GM23248 (cell line): Measurements from ENCODE around the gene ZIC5. TPM values are rescaled to one million over a fixed set of nuclear protein-coding genes. Genes with fewer than 3 reads are reported as not detected.

Source experiments
- DNase-seq: peaks from one replicate; pipeline ENCODE4 v3.0.0-alpha.2; 2015
- H2AFZ ChIP-seq: fragments of 200-600 bp; sonication (generic); 2 replicates; pipeline ENCODE4 v1.6.1; 2016; ENCODE audit warnings: antibody characterized with exemption
- H3F3A ChIP-seq: fragments of 200-600 bp; sonication (generic); 2 replicates; pipeline ENCODE4 v1.6.1; 2016; ENCODE audit warnings: mild to moderate bottlenecking, antibody characterized with exemption, mixed run types; ENCODE audit not compliant: insufficient read depth
- H3K27ac ChIP-seq: fragments of 200-600 bp; sonication (generic); 2 replicates; pipeline ENCODE4 v1.5.1; 2016; ENCODE audit warnings: mild to moderate bottlenecking
- H3K27me3 ChIP-seq: fragments of 200-600 bp; sonication (generic); replicated peaks from 2 replicates; pipeline ENCODE4 v1.6.1; 2016; ENCODE audit warnings: mild to moderate bottlenecking; ENCODE audit not compliant: insufficient read depth
- H3K36me3 ChIP-seq: fragments of 200-600 bp; sonication (generic); 2 replicates; pipeline ENCODE4 v1.6.1; 2016; ENCODE audit warnings: low read depth, mild to moderate bottlenecking
- H3K4me1 ChIP-seq: fragments of 200-600 bp; sonication (generic); 2 replicates; pipeline ENCODE4 v1.6.1; 2016; ENCODE audit warnings: mild to moderate bottlenecking; ENCODE audit not compliant: insufficient read depth
- H3K4me2 ChIP-seq: fragments of 200-600 bp; sonication (generic); one replicate; pipeline ENCODE4 v1.6.1; 2016; ENCODE audit warnings: mild to moderate bottlenecking; ENCODE audit not compliant: unreplicated experiment
- H3K4me3 ChIP-seq: fragments of 200-600 bp; sonication (generic); 2 replicates; pipeline ENCODE4 v1.5.1; 2016; ENCODE audit warnings: mild to moderate bottlenecking
- H3K79me2 ChIP-seq: fragments of 200-600 bp; sonication (generic); 2 replicates; pipeline ENCODE4 v1.6.1; 2016; ENCODE audit warnings: mild to moderate bottlenecking; ENCODE audit not compliant: insufficient read depth
- H3K9ac ChIP-seq: fragments of 200-600 bp; sonication (generic); 2 replicates; pipeline ENCODE4 v1.6.1; 2016; ENCODE audit warnings: mild to moderate bottlenecking
- H3K9me2 ChIP-seq: fragments of 200-600 bp; sonication (generic); 2 replicates; pipeline ENCODE4 v1.6.1; 2016; ENCODE audit warnings: mixed run types, mild to moderate bottlenecking, moderate library complexity; ENCODE audit not compliant: insufficient read depth
- H3K9me3 ChIP-seq: fragments of 200-600 bp; sonication (generic); one replicate; pipeline ENCODE4 v1.6.1; 2017; ENCODE audit warnings: low read depth
- H4K20me1 ChIP-seq: fragments of 200-600 bp; sonication (generic); 2 replicates; pipeline ENCODE4 v1.6.0; 2016; ENCODE audit not compliant: insufficient read depth
- EZH2 ChIP-seq: fragments of 200-600 bp; sonication (generic); IDR thresholded peaks from 2 replicates; pipeline ENCODE4 v1.6.1; 2018; ENCODE audit warnings: antibody characterized with exemption, mild to moderate bottlenecking; ENCODE audit not compliant: insufficient read depth, poor library complexity, severe bottlenecking
- EZH2phosphoT487 ChIP-seq: fragments of 200-600 bp; sonication (generic); IDR thresholded peaks from 2 replicates; pipeline ENCODE4 v1.6.1; 2018; ENCODE audit warnings: antibody characterized with exemption, moderate library complexity, mild to moderate bottlenecking, low read depth; ENCODE audit not compliant: insufficient read depth
- WGBS, 2 experiments: methylation state at CpG; one replicate each; pipeline ENCODE4 v1.1.6; 2015 to 2017; ENCODE audit warnings: low lambda C conversion rate in 2 of 2, low coverage in 1 of 2; ENCODE audit errors: missing lambda C conversion rate in 2 of 2; 5-methylcytosine and 5-hydroxymethylcytosine counted together
- in situ Hi-C: fragments of 300-500 bp; cut with MboI; formaldehyde crosslinking; loops from 2 replicates; pipeline ENCODE4 v1.15.0; 2020
- polyA plus RNA-seq: library from polyadenylated mRNA; unstranded; fragments of >200 nt; fragmentation: Nextera tagmentation; extraction: Ambion mirVana; gene quantifications from 2 replicates; pipeline ENCODE4 v1.2.1, GENCODE V29; 2016
- total RNA-seq: library from RNA; depleted of rRNA; stranded (reverse); fragments of >200 nt; shearing (Covaris generic); gene quantifications from 2 replicates; pipeline ENCODE4 v1.2.3, GENCODE V29; 2014

The ZIC5 gene
- total and polyA plus RNA-seq, 2 experiments from 2014 or later, result not detected

DNA sequence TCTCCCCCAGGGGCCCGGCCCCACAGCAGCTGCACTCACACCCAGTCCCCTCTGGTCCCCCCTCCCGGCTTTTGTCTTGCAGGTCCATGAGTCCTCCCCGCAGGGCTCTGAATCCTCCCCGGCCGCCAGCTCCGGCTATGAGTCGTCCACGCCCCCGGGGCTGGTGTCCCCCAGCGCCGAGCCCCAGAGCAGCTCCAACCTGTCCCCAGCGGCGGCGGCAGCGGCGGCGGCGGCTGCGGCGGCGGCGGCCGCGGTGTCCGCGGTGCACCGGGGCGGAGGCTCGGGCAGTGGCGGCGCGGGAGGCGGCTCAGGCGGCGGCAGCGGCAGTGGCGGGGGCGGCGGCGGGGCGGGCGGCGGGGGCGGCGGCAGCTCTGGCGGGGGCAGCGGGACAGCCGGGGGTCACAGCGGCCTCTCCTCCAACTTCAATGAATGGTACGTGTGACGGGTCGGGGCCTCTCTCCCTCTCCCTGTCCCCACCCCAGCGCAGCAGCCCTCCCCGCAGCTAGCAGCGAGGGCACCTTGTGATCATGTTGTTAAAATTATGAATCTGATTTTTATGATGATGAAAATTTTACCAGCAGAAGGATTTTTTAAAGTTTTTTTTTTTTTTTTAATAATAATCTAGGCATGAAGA is 13.8 kb upstream of the ZIC5 start:
- Histone ChIP-seq H3K4me2 (no peak overlapping the region), H2AFZ (no peak overlapping the region), H3K4me1 (no peaks in the 10 kb centered on the region), H3K9ac (no peak overlapping the region), H3F3A (no peaks in the 10 kb centered on the region), H3K27me3 (peaks cover 79% of the 10 kb centered on the region), H4K20me1 (no peaks in the 10 kb centered on the region), H3K9me3 (no peaks in the 10 kb centered on the region), H3K9me2 (no peaks in the 10 kb centered on the region), H3K4me3 (no peak overlapping the region), H3K27ac (no peak overlapping the region), H3K36me3 (no peaks in the 10 kb centered on the region), H3K79me2 (no peaks in the 10 kb centered on the region)
- in situ Hi-C loops, result no loop called here
- WGBS, 2 experiments, result 10 to 11% methylated on average over 18 to 49 of the region's 55 CpGs
- DNase-seq, result no peak
- no peak for TF ChIP-seq EZH2phosphoT487
- TF ChIP-seq EZH2, result no peak

DNA sequence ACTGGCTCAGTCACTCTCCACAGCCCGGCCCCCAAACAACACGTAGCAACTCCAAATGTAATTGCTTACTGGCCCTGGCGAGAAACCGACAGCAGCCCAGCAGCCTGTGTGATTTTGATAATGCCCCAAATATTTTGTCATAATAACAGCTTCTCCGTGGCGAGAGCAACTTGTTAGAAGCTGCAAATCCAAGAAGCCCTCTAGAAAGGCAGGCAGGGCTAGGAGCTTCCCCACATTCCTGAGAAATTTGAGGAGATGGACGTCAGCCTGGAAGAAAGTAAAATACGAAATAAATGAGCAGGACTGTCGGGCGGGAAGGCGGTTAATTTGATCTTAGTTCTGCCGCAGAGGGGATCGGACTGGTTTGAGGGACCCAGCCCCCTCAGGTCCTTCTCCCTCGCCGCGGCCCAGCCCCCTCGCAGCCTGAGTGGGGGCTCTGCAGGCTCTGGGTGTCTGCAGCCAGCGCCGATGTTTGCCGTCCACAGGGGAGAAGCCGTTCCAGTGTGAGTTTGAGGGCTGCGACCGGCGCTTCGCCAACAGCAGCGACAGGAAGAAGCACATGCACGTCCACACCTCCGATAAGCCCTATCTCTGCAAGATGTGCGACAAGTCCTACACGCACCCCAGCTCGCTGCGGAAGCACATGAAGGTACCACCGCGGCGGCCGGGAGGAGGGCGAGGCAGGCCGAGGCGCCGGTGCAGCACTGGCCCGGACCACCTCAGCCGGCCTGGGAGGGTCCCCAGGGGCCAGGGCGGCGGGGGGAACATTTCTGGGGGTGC is 13.1 kb upstream of the ZIC5 start:
- Histone ChIP-seq H3K4me3 (no peak overlapping the region), H3K27ac (no peak overlapping the region), H3K79me2 (no peaks in the 10 kb centered on the region), H3K36me3 (no peaks in the 10 kb centered on the region), H2AFZ (no peak overlapping the region), H3F3A (no peaks in the 10 kb centered on the region), H3K9ac (no peak overlapping the region), H3K9me3 (no peaks in the 10 kb centered on the region), H3K9me2 (no peaks in the 10 kb centered on the region), H4K20me1 (no peaks in the 10 kb centered on the region), H3K27me3 (peaks cover 78% of the 10 kb centered on the region), H3K4me1 (no peaks in the 10 kb centered on the region), H3K4me2 (no peak overlapping the region)
- 8 to 13% methylated on average over 26 to 31 of the region's 44 CpGs for WGBS, 2 experiments
- no peak for DNase-seq
- in situ Hi-C loops, result no loop called here
- TF ChIP-seq EZH2phosphoT487, result peak; percentile 88
- peak; percentile 99 for TF ChIP-seq EZH2

DNA sequence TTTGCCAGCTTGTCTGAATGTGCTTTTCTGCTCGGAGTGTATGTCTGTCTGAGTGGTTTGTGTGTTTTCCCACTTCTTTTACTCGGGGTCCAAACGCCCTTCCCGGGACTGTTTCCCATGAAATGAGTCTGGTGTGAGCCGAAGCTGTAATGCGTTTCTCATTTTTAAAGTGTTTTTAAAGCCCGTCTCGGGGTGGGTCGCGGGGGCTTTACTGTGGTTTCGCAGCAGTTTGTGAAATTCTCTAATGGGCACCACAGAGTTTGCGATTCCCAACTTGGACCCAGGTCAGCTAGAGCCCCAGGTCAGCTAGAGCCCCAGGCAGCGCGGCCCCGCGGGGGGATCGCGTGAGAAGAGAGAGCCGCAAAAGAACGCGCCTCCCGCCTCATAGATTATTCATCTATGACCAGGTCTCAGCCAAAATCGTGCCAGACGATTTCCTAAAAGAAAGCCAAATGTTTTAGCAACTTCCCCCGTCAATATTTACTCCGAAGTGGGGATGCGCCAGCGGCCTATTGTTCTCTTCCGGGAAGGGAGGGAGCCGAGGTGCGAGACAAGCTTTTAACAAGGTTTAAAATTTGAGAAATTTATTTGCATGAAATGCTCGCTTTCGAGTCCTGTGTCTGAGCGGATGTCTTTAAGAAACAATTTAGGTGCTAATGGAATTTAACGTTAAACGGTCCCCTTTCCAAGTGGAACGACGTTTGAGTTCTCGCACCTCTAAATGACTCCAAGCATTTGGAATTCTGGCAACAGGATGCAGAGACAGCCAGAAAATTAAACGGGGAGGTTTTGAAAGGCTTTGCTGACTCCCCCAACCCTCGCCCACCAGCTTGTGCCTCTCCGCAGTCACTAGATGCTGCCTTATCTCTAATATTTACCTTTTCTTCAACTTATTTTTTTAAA is 12.2 kb upstream of the ZIC5 start:
- Histone ChIP-seq H3K79me2 (no peaks in the 10 kb centered on the region), H2AFZ (no peak overlapping the region), H3K36me3 (no peaks in the 10 kb centered on the region), H3K27me3 (peaks cover 79% of the 10 kb centered on the region), H3K9me3 (no peaks in the 10 kb centered on the region), H3K9me2 (no peaks in the 10 kb centered on the region), H4K20me1 (no peaks in the 10 kb centered on the region), H3F3A (no peaks in the 10 kb centered on the region), H3K9ac (no peak overlapping the region), H3K4me2 (no peak overlapping the region), H3K4me3 (no peak overlapping the region), H3K27ac (no peak overlapping the region), H3K4me1 (no peaks in the 10 kb centered on the region)
- peak; percentile 57 for DNase-seq
- in situ Hi-C loops, result no loop called here
- TF ChIP-seq EZH2phosphoT487 (0 out of 2 replicates have a peak, but pooled peaks have one; percentile 13), EZH2 (peak; percentile 24)
- 9 to 13% methylated on average over 41 to 42 of the region's 42 CpGs for WGBS, 2 experiments
